Right hindlimb (tissue), 1 donor: Measurements from ENCODE around the gene ATP10A.
A peak's percentile ranks its signal among the peaks of the same experiment; 100 is the strongest.

Experiments used
- DNase-seq: peaks from one replicate; pipeline ENCODE4 v3.0.0-alpha.2; 2018

Gene ATP10A

GRCh38 chr15:25811481-25811906 lies 51.6 kb downstream of the ATP10A start:
- DNase-seq: no peak

- no peak for DNase-seq
Measured at GRCh38 chr15:25810631-25811091, 52.5 kb downstream of the ATP10A start.

GRCh38 chr15:25810154-25810553 lies 53.0 kb downstream of the ATP10A start:
- DNase-seq: no peak

GRCh38 chr15:25807063-25807462 lies 56.1 kb downstream of the ATP10A start:
- no peak for DNase-seq

GRCh38 chr15:25805031-25805430 lies 58.1 kb downstream of the ATP10A start:
- DNase-seq: no peak

GRCh38 chr15:25804451-25804850 lies 58.7 kb downstream of the ATP10A start:
- no peak for DNase-seq

GRCh38 chr15:25803541-25803940 lies 59.6 kb downstream of the ATP10A start:
- DNase-seq: no peak

- DNase-seq: no peak
Measured at GRCh38 chr15:25803036-25803435, 60.1 kb downstream of the ATP10A start.

GRCh38 chr15:25802285-25802830 lies 60.8 kb downstream of the ATP10A start:
- no peak for DNase-seq

GRCh38 chr15:25801586-25802284 lies 61.4 kb downstream of the ATP10A start:
- no peak for DNase-seq

- no peak for DNase-seq
Measured at GRCh38 chr15:25800761-25801515, 62.2 kb downstream of the ATP10A start.

GRCh38 chr15:25799906-25800700 lies 63.0 kb downstream of the ATP10A start:
- DNase-seq: no peak

- no peak for DNase-seq
Measured at GRCh38 chr15:25797936-25798901, 64.9 kb downstream of the ATP10A start.

- DNase-seq: no peak
Measured at GRCh38 chr15:25797511-25797935, 65.6 kb downstream of the ATP10A start.

- no peak for DNase-seq
Measured at GRCh38 chr15:25797035-25797434, 66.1 kb downstream of the ATP10A start.

GRCh38 chr15:25796395-25796794 lies 66.7 kb downstream of the ATP10A start:
- no peak for DNase-seq

GRCh38 chr15:25795712-25796111 lies 67.4 kb downstream of the ATP10A start:
- DNase-seq: no peak

- no peak for DNase-seq
Measured at GRCh38 chr15:25795061-25795460, 68.1 kb downstream of the ATP10A start.

- no peak for DNase-seq
Measured at GRCh38 chr15:25793354-25794050, 69.6 kb downstream of the ATP10A start.

GRCh38 chr15:25792128-25792527 lies 71.0 kb downstream of the ATP10A start:
- DNase-seq: no peak

- peak; percentile 55 for DNase-seq
Measured at GRCh38 chr15:25790000-25790660, 73.0 kb downstream of the ATP10A start.
